Measurements from ENCODE around the gene TBATA.

The TBATA gene

GRCh38 chr10:70745555-70745954 lies 39.6 kb downstream of the TBATA start:
- H3K4me3 ChIP-seq (ENCODE audit: low read length): no peak overlapping the region
- no peak for DNase-seq (ENCODE audit: low read depth)
- TF ChIP-seq CTCF (IDR thresholded peaks at IDR 0.05; ENCODE audit: insufficient read depth, low read depth, low read length, missing control alignments): no peak

GRCh38 chr10:70744617-70745143 lies 40.5 kb downstream of the TBATA start:
- DNase-seq (ENCODE audit: low read depth): no peak
- TF ChIP-seq CTCF (IDR thresholded peaks at IDR 0.05; ENCODE audit: insufficient read depth, low read depth, low read length, missing control alignments): no peak
- no peak overlapping the region for H3K4me3 ChIP-seq (ENCODE audit: low read length)

- TF ChIP-seq CTCF (IDR thresholded peaks at IDR 0.05; ENCODE audit: insufficient read depth, low read depth, low read length, missing control alignments): no peak
- no peak for DNase-seq (ENCODE audit: low read depth)
- H3K4me3 ChIP-seq (ENCODE audit: low read length): no peak overlapping the region
These were observed 41.3 kb downstream of the TBATA start for GRCh38 chr10:70743879-70744278.

DNA sequence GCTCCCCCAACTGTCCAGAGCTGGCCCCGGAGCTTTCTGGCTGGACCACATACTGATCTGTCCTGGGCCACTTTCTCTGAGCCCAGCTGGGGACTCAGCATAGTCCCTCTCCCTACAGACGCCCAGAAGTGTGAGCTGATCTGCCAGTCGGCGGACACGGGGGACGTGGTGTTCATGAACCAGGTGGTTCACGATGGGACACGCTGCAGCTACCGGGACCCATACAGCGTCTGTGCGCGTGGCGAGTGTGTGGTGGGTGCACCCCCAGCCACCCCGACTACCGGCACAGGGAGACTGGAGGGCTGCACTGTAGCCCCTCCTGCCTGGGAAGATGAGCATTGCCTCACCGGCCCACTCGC lies 41.8 kb downstream of the TBATA start:
- TF ChIP-seq CTCF (IDR thresholded peaks at IDR 0.05; ENCODE audit: insufficient read depth, low read depth, low read length, missing control alignments): no peak
- no peak for DNase-seq (ENCODE audit: low read depth)
- no peak overlapping the region for H3K4me3 ChIP-seq (ENCODE audit: low read length)

DNA sequence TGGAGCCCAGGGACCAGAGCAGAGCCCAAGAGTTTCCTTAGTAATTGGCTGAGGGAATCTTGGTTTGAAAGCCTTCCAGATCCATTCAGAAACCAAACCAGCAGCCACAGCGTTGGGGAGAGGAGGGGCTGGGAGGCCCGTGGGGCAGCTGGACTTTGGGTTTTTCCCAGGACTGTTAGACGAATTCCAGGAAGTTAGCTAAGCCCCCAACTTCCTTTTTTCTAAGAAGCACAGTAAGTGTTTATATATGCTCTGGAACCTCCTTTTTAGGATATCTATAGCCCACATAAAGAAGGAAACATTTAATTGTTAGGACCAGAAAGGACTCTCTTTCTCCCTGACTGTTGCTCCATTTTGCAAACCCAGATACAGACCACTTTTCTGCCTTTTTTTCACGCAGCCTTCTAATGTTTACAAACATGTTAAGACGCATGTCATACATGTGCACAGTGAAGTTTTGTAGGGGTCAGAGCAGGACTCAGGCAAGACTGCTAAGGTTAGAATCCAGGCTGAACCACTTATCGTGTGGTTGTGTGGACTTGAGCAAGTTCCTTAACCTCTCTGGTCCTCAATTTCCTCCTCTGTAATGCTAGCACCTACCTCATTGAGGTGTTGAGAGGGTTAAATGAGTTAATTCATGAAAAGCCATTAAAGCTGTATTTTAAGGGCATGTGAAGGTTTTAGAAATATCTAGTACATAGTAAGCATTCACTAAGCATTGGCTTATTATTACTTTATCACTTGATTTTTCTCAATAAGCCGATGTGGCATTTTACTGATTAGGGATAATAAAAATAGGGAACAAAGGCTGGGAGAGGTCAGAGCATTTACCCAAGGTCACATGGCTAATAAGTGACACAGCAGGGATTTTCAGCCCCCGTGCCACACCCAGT lies 42.4 kb downstream of the TBATA start:
- no peak for TF ChIP-seq CTCF (IDR thresholded peaks at IDR 0.05; ENCODE audit: insufficient read depth, low read depth, low read length, missing control alignments)
- no peak overlapping the region for H3K4me3 ChIP-seq (ENCODE audit: low read length)
- no peak for DNase-seq (ENCODE audit: low read depth)

GRCh38 chr10:70740406-70741288 lies 44.5 kb downstream of the TBATA start:
- TF ChIP-seq CTCF (IDR thresholded peaks at IDR 0.05; ENCODE audit: insufficient read depth, low read depth, low read length, missing control alignments): no peak
- DNase-seq (ENCODE audit: low read depth): no peak

More at GRCh38 chr10:70740406-70741288, 44.5 kb downstream of the TBATA start:
- no peak overlapping the region for H3K4me3 ChIP-seq (ENCODE audit: low read length)

Data from epithelial cell of esophagus (primary cell).